GM19468 (cell line): Measurements from ENCODE around the gene MBD3.

Experiments
- ATAC-seq: cut with Tn5 transposase; IDR thresholded peaks from one replicate; pipeline ENCODE4 v1.9.1; 2021; ENCODE audit warnings: mild to moderate bottlenecking, moderate library complexity, moderate number of reproducible peaks; ENCODE audit not compliant: unreplicated experiment; ENCODE audit errors: extremely low read depth

Gene MBD3

DNA sequence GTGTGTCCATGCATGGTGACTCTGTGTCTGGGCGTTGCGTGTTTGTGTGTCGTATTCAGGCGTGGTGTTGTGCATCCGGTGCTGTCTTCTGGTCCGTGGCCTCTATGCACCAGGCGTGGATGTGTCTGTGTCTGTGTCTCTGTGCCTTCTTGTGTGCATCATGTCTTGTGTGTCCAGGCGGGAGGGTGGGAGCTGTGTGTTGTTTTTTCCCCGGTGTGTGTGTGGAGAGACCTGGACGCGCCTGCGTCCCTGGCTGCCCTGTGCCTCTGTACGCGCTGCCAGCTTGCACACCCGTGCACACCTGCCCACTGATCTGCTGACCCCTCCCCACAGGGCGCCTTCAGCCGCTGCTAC, 67.7 kb downstream of the MBD3 start:
- ATAC-seq, result no peak

- no peak for ATAC-seq
Measured at GRCh38 chr19:1524287-1524971, 68.2 kb downstream of the MBD3 start.
